HG02759 (cell line): ENCODE data around the gene CCDC88B.

Source experiments
- ATAC-seq: cut with Tn5 transposase; IDR thresholded peaks from one replicate; pipeline ENCODE4 v1.9.1; 2021; ENCODE audit warnings: mild to moderate bottlenecking, moderate library complexity; ENCODE audit not compliant: unreplicated experiment

CCDC88B gene

GRCh38 chr11:64406221-64406946 is 66.4 kb downstream of the CCDC88B start:
- ATAC-seq, result no peak
